H1 (cell line): Measurements from ENCODE around the gene CRKL. TPM values are rescaled to one million over a fixed set of nuclear protein-coding genes. Genes with fewer than 3 reads are reported as not detected.

Experiments
- CTCF ChIA-PET: fragments of 300-600 bp; sonication (Branson Sonifier 250); formaldehyde crosslinking; loops from one replicate; lab custom pipeline; 2021; ENCODE audit not compliant: partially characterized antibody; lab: Charles Lee
- POLR2A ChIA-PET: fragments of 300-600 bp; sonication (Branson Sonifier 250); formaldehyde crosslinking; loops from one replicate; lab custom pipeline; 2021; ENCODE audit warnings: inconsistent platforms; ENCODE audit not compliant: partially characterized antibody; lab: Charles Lee
- DNase-seq, 2 experiments: peaks; one replicate each; pipeline versions ENCODE4 v3.0.0 to v3.0.0-alpha.2; 2010 to 2022; ENCODE audit warnings: low spot score in 2 of 2, low read depth in 1 of 2, mixed read lengths in 1 of 2
- FAIRE-seq: peaks from 2 replicates; lab custom pipeline; 2011; peaks lifted over from hg19 to GRCh38; lab: Jason Lieb, UNC
- H2AFZ ChIP-seq: 2 replicates; pipeline ENCODE4 v1.8.1; 2012; ENCODE audit warnings: low read length, inconsistent platforms
- H2AK5ac ChIP-seq: 2 replicates; pipeline ENCODE4 v1.6.1; 2013; ENCODE audit warnings: low read depth, low read length
- H2BK120ac ChIP-seq: replicated peaks from 2 replicates; pipeline ENCODE3; 2013; ENCODE audit warnings: low read depth, low read length, inconsistent platforms
- H2BK12ac ChIP-seq: 2 replicates; pipeline ENCODE4 v1.6.1; 2013; ENCODE audit warnings: low read depth, low read length
- H2BK15ac ChIP-seq: 2 replicates; pipeline ENCODE4 v1.6.1; 2013; ENCODE audit warnings: low read length
- H2BK20ac ChIP-seq: 2 replicates; pipeline ENCODE4 v1.6.1; 2013; ENCODE audit warnings: low read length
- H2BK5ac ChIP-seq: 2 replicates; pipeline ENCODE4 v1.6.1; 2013; ENCODE audit warnings: low read depth, low read length
- H3K14ac ChIP-seq: 2 replicates; pipeline ENCODE4 v1.6.1; 2013; ENCODE audit warnings: inconsistent platforms; ENCODE audit not compliant: insufficient read length
- H3K18ac ChIP-seq: 2 replicates; pipeline ENCODE4 v1.6.1; 2013; ENCODE audit warnings: low read length; ENCODE audit errors: extremely low read depth
- H3K23ac ChIP-seq: 2 replicates; pipeline ENCODE4 v1.6.1; 2013; ENCODE audit warnings: inconsistent platforms; ENCODE audit not compliant: insufficient read length
- H3K23me2 ChIP-seq: 2 replicates; pipeline ENCODE4 v1.6.1; 2013; ENCODE audit warnings: low read depth, low read length
- H3K27ac ChIP-seq: 2 replicates; pipeline ENCODE4 v1.6.1; 2011; ENCODE audit warnings: low read depth, low read length, inconsistent platforms
- H3K27me3 ChIP-seq, 4 experiments: replicated peaks in 1 of 4; 1 replicate in 1 of 4; 2 replicates in 3 of 4; pipeline versions ENCODE4 v1.6.1 to v1.8.1; 2011 to 2013; ENCODE audit warnings: low read length in 3 of 4, mild to moderate bottlenecking in 3 of 4, inconsistent platforms in 2 of 4, mixed read lengths in 2 of 4, moderate library complexity in 1 of 4; ENCODE audit not compliant: control insufficient read depth in 3 of 4, insufficient read depth in 3 of 4; ENCODE audit errors: extremely low read depth in 1 of 4
- H3K36me3 ChIP-seq, 4 experiments: 2 replicates each; pipeline versions ENCODE4 v1.6.1 to v1.8.1; 2011 to 2013; ENCODE audit warnings: mild to moderate bottlenecking in 4 of 4, low read length in 3 of 4, moderate library complexity in 2 of 4, control low read depth in 1 of 4, inconsistent platforms in 1 of 4; ENCODE audit not compliant: insufficient read depth in 4 of 4, control insufficient read depth in 2 of 4
- H3K4ac ChIP-seq: replicated peaks from 2 replicates; pipeline ENCODE3; 2013; ENCODE audit warnings: low read length, low read depth, mixed read lengths, inconsistent platforms; ENCODE audit not compliant: insufficient read length
- H3K4me1 ChIP-seq, 4 experiments: replicated peaks in 1 of 4; 1 replicate in 1 of 4; 2 replicates in 3 of 4; pipeline versions ENCODE4 v1.6.1 to v1.8.1; 2011 to 2013; ENCODE audit warnings: low read length in 3 of 4, inconsistent platforms in 2 of 4, mixed read lengths in 1 of 4; ENCODE audit not compliant: insufficient read depth in 4 of 4, control insufficient read depth in 3 of 4
- H3K4me2 ChIP-seq, 2 experiments: 2 replicates each; pipeline versions ENCODE4 v1.6.1 to v1.8.1; 2011 to 2013; ENCODE audit warnings: low read depth in 2 of 2, low read length in 2 of 2, control low read depth in 1 of 2, inconsistent platforms in 1 of 2, mild to moderate bottlenecking in 1 of 2; ENCODE audit not compliant: insufficient read depth in 1 of 2
- H3K4me3 ChIP-seq, 4 experiments: fragments of 200-600, 300-600 bp in 1 of 4; sonication (generic), shearing (Covaris generic), sonication (Bioruptor Twin) in 1 of 4; 2 replicates each; pipeline versions ENCODE4 v1.5.1 to v1.8.1; 2011 to 2016; ENCODE audit warnings: low read length in 4 of 4, low read depth in 3 of 4, control low read depth in 2 of 4, inconsistent platforms in 2 of 4, mild to moderate bottlenecking in 2 of 4, mixed read lengths in 1 of 4, moderate library complexity in 1 of 4; ENCODE audit not compliant: insufficient read depth in 2 of 4; ENCODE audit errors: extremely low read depth in 1 of 4
- H3K56ac ChIP-seq: replicated peaks from 2 replicates; pipeline ENCODE3; 2013; ENCODE audit warnings: low read depth, mild to moderate bottlenecking, mixed read lengths, low read length, inconsistent platforms; ENCODE audit not compliant: insufficient read length
- H3K79me1 ChIP-seq: 2 replicates; pipeline ENCODE4 v1.6.1; 2013; ENCODE audit warnings: low read depth, low read length, control low read depth
- H3K79me2 ChIP-seq, 2 experiments: 2 replicates each; pipeline versions ENCODE4 v1.6.1 to v1.8.1; 2012 to 2013; ENCODE audit warnings: low read length in 2 of 2, mild to moderate bottlenecking in 2 of 2, inconsistent platforms in 1 of 2; ENCODE audit not compliant: insufficient read depth in 2 of 2, control insufficient read depth in 1 of 2
- H3K9ac ChIP-seq, 4 experiments: replicated peaks in 1 of 4; 1 replicate in 1 of 4; 2 replicates in 3 of 4; pipeline versions ENCODE4 v1.6.1 to v1.8.1; 2011 to 2013; ENCODE audit warnings: low read depth in 3 of 4, low read length in 3 of 4, control low read depth in 2 of 4, mild to moderate bottlenecking in 2 of 4, moderate library complexity in 2 of 4, inconsistent platforms in 1 of 4; ENCODE audit errors: extremely low read depth in 1 of 4
- H3K9me3 ChIP-seq, 2 experiments: 2 replicates each; pipeline versions ENCODE4 v1.6.1 to v1.8.1; 2012 to 2013; ENCODE audit warnings: mild to moderate bottlenecking in 2 of 2, moderate library complexity in 2 of 2, control low read depth in 1 of 2, inconsistent platforms in 1 of 2, low read depth in 1 of 2, low read length in 1 of 2, mixed read lengths in 1 of 2; ENCODE audit not compliant: insufficient read depth in 2 of 2
- H4K20me1 ChIP-seq, 2 experiments: replicated peaks in 1 of 2; 2 replicates each; pipeline versions ENCODE3 to v1.8.1; 2011 to 2013; ENCODE audit warnings: inconsistent platforms in 2 of 2, low read length in 2 of 2, mild to moderate bottlenecking in 1 of 2; ENCODE audit not compliant: insufficient read depth in 2 of 2, control insufficient read depth in 1 of 2
- H4K5ac ChIP-seq: 2 replicates; pipeline ENCODE4 v1.6.1; 2013; ENCODE audit warnings: low read length, low read depth, mixed read lengths, inconsistent platforms; ENCODE audit not compliant: insufficient read length
- H4K8ac ChIP-seq: 2 replicates; pipeline ENCODE4 v1.8.0; 2013; ENCODE audit warnings: mild to moderate bottlenecking, moderate library complexity, low read length, inconsistent platforms; ENCODE audit not compliant: insufficient read depth; ENCODE audit errors: extremely low read depth
- H4K91ac ChIP-seq: replicated peaks from 2 replicates; pipeline ENCODE3; 2013; ENCODE audit warnings: low read length, mixed read lengths, inconsistent platforms; ENCODE audit not compliant: insufficient read length
- FOSL1 ChIP-seq: IDR thresholded peaks from 2 replicates; pipeline ENCODE4 v1.6.1; 2011; ENCODE audit warnings: mild to moderate bottlenecking, low read depth, low read length, moderate library complexity; ENCODE audit not compliant: insufficient read depth
- RFX5 ChIP-seq: IDR thresholded peaks from 2 replicates; pipeline ENCODE4 v1.6.1; 2011; ENCODE audit warnings: low read depth, low read length, improper control_type of control experiment, borderline replicate concordance
- WGBS, 2 experiments: shearing (Covaris generic) in 1 of 2; methylation state at CpG; one replicate each; pipeline versions ENCODE4 v1.1.6 to v1.1.7; 2013 to 2015; ENCODE audit warnings: low lambda C conversion rate in 2 of 2, mixed read lengths in 2 of 2, inconsistent platforms in 1 of 2, low coverage in 1 of 2, missing lambda C conversion rate in 1 of 2; ENCODE audit not compliant: insufficient replicate concordance in 2 of 2, insufficient coverage in 1 of 2, insufficient read length in 1 of 2; ENCODE audit errors: extremely low coverage in 1 of 2, missing lambda C conversion rate in 1 of 2; 5-methylcytosine and 5-hydroxymethylcytosine counted together
- polyA plus RNA-seq, 7 experiments: library from polyadenylated mRNA; depleted of rRNA in 3 of 7; stranded (reverse) in 5 of 7; unstranded in 2 of 7; fragments of >200 nt in 5 of 7; fragments of 200-250 nt in 2 of 7; gene quantifications; 1 replicate in 5 of 7; 2 replicates in 1 of 7; 4 replicates in 1 of 7; pipeline versions ENCODE4 v1.2.1 to v1.2.3, GENCODE V29; 2011 to 2013; ENCODE audit warnings: missing spikeins in 2 of 7, mixed read lengths in 2 of 7
- total RNA-seq: library from RNA; stranded (reverse); fragmentation: NEBNext Ultra II Directional; extraction: Animal tissue kit (Norgen Biotek cat#: 25700); gene quantifications from 2 replicates; pipeline ENCODE4 v1.2.1, GENCODE V29; 2021

Gene CRKL
- total and polyA plus RNA-seq, 2 of the 8 experiments (the other 6 are each of a cell fraction or from before 2014, with no cell fraction given), result 34.5 to 94.5 TPM

GRCh38 chr22:20964090-20964798, 47.0 kb downstream of the CRKL start:
- FAIRE-seq, result no peak
- Histone ChIP-seq H3K4me3 (peak overlapping the region; percentile 26 to 62 (median 42)), H3K4ac (no peak overlapping the region), H2BK15ac (no peak overlapping the region), H3K79me2 (no peaks in the 10 kb centered on the region), H2AK5ac (0 out of 2 replicates have a peak overlapping the region, but pooled peaks have one; percentile 53), H3K9me3 (no peaks in the 10 kb centered on the region), H3K23me2 (peaks cover 2% of the 10 kb centered on the region; the same call in 1 of the 2 replicates), H3K56ac (no peak overlapping the region), H2BK5ac (no peak overlapping the region), H3K18ac (no peak overlapping the region), H3K79me1 (no peaks in the 10 kb centered on the region), H3K4me1 (peaks cover 0 to 18% (median 12%) of the 10 kb centered on the region in 4 experiments; a peak in 6 of 7 replicates), H3K14ac (no peak overlapping the region), H4K20me1 (peaks cover 6 to 11% of the 10 kb centered on the region in 2 experiments), H2BK20ac (no peak overlapping the region), H3K23ac (no peak overlapping the region), H2BK12ac (no peak overlapping the region), H3K9ac (no peak overlapping the region; a peak in 1 of 7 replicates), H2AFZ (no peak overlapping the region), H4K5ac (no peak overlapping the region), H4K91ac (no peak overlapping the region), H3K4me2 (peak overlapping the region; percentile 62 to 65), H4K8ac (no peak overlapping the region), H2BK120ac (no peak overlapping the region), H3K27ac (no peak overlapping the region), H3K36me3 (no peaks in the 10 kb centered on the region), H3K27me3 (peaks cover 34 to 62% (median 59%) of the 10 kb centered on the region in 4 experiments)
- WGBS, 2 experiments, result 70% methylated on average over 6 of the region's 6 CpGs; no CpG with 5 or more reads in 1 of the 2 experiments
- TF ChIP-seq RFX5, result no peak
- TF ChIP-seq FOSL1, result no peak
- ChIA-PET POLR2A (interaction anchor here (2.3 kb wide), 1 partner anchor 17 kb away, joined by 7 read pairs; the partner anchor contains the start of gene LZTR1), CTCF (interaction anchor here (0.9 to 13.5 kb wide), 4 partner anchors 8 to 95 kb away, joined by 3 to 115 read pairs (median 4); partner anchors contain the start of gene AIFM3)
- DNase-seq, result no peak
